Measurements from ENCODE around the gene FCHSD2.
"Not testable (repeated sequence)": the region's sequence is repeated elsewhere in the genome, so short reads cannot be mapped to it uniquely, and the experiment has no call there.

FCHSD2 gene

DNA sequence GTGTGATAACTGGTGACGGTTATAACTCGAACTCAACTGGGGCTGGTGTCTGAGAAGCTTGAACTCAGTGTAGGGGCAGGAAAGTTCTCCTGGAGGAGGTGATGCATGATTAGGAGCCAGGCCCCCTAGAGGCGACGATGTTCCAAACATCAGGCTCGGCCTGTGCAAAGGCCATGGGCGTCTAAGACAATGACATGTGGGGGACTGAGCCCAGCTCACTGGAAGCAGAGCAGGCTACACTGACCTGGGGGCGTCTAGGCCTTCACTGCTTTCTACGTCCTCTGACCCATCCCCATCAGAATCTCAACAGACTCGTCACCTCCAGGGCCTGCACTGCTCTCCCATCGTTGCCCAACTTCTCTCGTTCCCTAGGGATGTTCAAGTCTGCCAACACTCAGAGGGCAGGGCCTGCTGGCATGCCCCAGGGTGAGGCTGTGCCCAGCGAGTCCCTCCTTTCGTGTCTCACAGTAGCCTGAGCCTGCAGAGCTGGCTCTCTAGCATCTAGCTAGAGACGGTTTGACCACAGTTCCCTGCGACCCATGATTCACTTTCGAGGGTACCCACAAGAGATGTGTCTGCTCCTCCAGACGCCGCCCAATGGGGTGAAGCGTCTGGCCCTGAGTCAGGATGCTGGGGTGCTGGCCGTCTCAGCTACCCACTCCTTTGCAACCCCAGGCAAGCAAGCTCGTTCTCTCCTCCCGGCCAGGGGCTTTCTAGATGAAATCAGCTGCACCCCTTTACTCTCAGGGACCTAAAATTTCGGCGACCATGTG lies 329.0 kb downstream of the FCHSD2 start:
- TF ChIP-seq, protein P1, sequence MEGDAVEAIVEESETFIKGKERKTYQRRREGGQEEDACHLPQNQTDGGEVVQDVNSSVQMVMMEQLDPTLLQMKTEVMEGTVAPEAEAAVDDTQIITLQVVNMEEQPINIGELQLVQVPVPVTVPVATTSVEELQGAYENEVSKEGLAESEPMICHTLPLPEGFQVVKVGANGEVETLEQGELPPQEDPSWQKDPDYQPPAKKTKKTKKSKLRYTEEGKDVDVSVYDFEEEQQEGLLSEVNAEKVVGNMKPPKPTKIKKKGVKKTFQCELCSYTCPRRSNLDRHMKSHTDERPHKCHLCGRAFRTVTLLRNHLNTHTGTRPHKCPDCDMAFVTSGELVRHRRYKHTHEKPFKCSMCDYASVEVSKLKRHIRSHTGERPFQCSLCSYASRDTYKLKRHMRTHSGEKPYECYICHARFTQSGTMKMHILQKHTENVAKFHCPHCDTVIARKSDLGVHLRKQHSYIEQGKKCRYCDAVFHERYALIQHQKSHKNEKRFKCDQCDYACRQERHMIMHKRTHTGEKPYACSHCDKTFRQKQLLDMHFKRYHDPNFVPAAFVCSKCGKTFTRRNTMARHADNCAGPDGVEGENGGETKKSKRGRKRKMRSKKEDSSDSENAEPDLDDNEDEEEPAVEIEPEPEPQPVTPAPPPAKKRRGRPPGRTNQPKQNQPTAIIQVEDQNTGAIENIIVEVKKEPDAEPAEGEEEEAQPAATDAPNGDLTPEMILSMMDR (IDR thresholded peaks at IDR 0.05; ENCODE audit: low read depth, low read length), result peak; percentile 68
- no peak for DNase-seq (ENCODE audit: extremely low read depth, low read depth)

DNA sequence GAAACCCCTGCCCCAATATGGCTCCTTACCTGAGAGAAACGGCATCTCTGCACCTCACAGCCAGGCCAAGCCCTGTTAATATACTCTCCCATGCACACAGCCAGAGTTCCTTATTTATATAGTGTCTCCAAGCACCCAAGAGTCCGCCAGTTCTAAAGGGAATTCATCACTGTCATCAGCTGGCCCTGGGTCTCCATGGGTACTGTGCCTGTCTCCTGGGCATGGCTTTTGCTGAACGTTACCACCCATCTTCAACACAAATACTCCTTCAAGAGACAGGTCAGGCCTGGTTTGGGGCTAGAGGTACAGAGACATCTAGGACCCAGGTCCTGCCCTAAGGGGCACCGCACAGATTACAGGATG lies 329.5 kb downstream of the FCHSD2 start:
- TF ChIP-seq, protein P1 (IDR thresholded peaks at IDR 0.05; ENCODE audit: low read depth, low read length), result no peak
- no peak for DNase-seq (ENCODE audit: extremely low read depth, low read depth)

DNA sequence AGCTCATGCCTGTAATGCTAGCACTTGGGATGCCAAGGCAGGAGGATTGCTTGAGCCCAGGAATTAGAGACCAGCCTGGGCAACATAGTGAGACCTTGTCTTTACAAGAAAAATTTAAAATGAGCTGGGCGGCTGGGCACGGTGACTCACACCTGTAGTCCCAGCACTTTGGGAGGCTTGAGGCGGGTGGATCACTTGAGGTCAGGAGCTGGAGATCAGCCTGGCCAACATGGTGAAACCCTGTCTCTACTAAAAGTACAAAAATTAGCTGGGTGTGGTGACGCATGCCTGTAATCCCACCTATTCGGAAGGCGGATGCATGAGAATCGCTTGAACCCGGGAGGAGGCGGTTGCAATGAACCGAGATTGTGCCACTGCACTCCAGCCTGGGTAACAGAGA lies 330.4 kb downstream of the FCHSD2 start:
- DNase-seq (ENCODE audit: extremely low read depth, low read depth), result not testable (repeated sequence)

DNA sequence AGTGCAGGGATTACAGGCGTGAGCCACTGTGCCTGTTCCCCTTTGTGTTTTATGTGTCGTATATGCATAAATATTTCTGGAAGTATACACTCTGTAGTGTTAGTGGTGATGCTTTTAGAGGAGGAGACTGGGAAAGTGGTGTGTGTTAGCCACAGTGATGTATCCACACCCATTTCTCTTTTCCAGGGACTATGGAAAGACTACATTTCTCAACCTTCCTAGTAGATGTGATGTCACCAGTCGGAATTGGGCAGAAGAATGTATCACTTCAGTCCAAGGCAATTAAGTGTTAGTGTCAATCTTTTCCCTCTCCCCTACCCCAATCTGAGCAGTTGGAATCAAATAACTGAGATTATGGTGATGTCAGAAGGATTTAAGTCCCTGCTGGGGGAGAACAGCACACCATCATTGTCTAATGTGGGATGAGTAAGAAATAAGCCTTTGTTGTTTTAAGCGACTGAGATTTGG lies 333.8 kb downstream of the FCHSD2 start:
- TF ChIP-seq, protein P1 (IDR thresholded peaks at IDR 0.05; ENCODE audit: low read depth, low read length), result no peak
- DNase-seq (ENCODE audit: extremely low read depth, low read depth), result no peak

DNA sequence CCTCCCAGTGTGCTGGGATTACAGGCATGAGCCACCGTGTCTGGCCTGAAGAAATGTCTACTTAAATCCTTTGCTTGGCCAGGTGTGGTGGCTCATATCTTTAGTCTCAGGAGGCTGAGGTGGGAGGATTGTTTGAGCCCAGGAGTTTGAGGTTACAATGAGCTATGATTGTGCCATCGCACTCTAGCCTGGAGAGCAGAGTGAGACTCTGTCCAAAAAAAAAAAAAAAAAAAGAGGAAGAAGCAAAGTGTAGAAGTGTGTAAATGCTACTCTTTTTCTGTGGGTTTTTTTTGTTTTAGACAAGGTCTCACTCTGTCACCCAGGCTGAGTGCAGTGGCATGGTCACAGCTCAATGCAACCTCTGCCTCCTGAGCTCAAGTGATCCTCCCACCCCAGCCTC lies 334.3 kb downstream of the FCHSD2 start:
- no peak for DNase-seq (ENCODE audit: extremely low read depth, low read depth)
- TF ChIP-seq, protein P1 (IDR thresholded peaks at IDR 0.05; ENCODE audit: low read depth, low read length), result no peak

DNA sequence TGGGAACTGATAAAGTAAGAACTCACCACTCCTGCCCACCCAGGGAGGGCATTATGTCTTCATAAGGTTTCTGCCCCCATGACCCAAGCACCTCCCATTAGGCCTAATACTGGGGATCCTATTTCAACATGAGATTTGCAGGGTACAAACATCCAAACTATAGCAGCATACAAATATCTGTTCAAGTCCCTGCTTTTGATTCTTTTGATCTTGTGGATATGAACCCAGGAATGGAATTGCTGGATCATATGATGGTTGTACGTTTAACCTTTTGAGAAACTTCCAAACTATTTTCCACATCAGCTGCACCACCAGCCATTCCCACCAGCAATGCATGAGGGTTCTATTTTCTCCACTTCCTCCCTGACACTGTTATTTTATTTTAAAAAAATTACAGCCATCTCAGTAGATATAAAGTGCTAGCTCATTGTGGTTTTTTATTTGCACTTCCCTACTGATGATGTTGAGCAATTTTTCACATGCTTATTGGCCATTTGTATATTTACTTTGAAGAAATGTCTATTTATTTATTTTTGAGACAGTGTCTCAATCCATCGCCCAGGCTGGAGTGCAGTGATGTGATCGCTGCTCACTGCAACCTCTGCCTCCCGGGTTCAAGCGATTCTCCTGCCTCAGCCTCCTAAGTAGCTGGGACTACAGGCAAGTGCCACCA lies 335.0 kb downstream of the FCHSD2 start:
- TF ChIP-seq, protein P1 (IDR thresholded peaks at IDR 0.05; ENCODE audit: low read depth, low read length), result no peak
- no peak for DNase-seq (ENCODE audit: extremely low read depth, low read depth)

DNA sequence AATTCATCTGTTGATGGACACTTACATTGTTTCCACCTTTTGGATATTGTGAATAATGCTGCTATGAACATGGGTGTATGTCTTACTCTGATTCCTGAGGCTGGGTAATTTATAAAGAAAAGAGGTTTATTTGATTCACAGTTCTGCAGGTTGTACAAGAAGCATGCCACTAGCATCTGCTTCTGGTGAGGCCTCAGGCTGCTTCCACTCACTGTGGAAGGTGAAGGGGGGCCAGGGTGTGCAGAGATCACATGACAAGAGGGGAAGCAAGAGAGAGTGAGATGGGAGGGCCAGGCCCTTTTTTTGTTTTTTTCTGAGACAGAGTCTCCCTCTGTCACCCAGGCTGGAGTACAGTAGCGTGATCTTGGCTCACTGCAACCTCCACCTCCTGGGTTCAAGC lies 335.7 kb downstream of the FCHSD2 start:
- not testable (repeated sequence) for DNase-seq (ENCODE audit: extremely low read depth, low read depth)

DNA sequence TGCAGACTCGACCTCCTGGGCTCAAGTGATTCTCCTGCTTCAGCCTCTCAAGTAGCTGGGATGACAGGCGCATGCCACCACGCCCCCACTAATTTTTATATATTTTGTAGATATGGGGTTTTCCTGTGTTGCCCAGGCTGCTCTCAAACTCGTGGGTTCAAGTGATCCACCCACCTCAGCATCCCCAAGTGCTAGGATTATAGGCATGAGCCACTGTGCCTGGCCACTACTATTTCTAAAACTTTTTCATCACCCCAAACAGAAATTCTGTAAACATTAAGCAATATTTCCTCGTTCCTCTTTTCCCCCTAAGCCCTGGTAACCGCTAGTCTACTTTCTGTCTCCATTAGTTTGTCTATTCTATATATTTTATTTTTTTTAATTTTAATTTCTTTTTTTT lies 336.9 kb downstream of the FCHSD2 start:
- no peak for DNase-seq (ENCODE audit: extremely low read depth, low read depth)
- TF ChIP-seq, protein P1 (IDR thresholded peaks at IDR 0.05; ENCODE audit: low read depth, low read length), result no peak

Data from AG09319 (cell line).